CD14-positive monocyte (primary cell): ENCODE results near the gene ZNF385C. TPM values are rescaled to one million over a fixed set of nuclear protein-coding genes. Genes with fewer than 3 reads are reported as not detected.

ENCODE experiments used
- DNase-seq, 3 donors: peaks; one replicate each; pipeline ENCODE4 v3.0.0-alpha.2; 2011 to 2022
- H2AFZ ChIP-seq: 2 replicates; pipeline ENCODE4 v1.6.0; 2012; ENCODE audit warnings: mild to moderate bottlenecking, low read depth, low read length, inconsistent platforms; ENCODE audit not compliant: insufficient read depth, poor library complexity, severe bottlenecking
- H3K27ac ChIP-seq, 2 donors: 1 replicate in 1 of 2; 2 replicates in 1 of 2; pipeline ENCODE4 v1.5.1; 2012 to 2013; ENCODE audit warnings: low read length in 2 of 2, control low read depth in 1 of 2, inconsistent platforms in 1 of 2, low read depth in 1 of 2, mild to moderate bottlenecking in 1 of 2
- H3K27me3 ChIP-seq, 2 donors: one replicate each; pipeline versions ENCODE4 v1.6.0 to v1.6.1; 2011 to 2013; ENCODE audit warnings: low read length in 2 of 2; ENCODE audit not compliant: control insufficient read depth in 2 of 2, insufficient read depth in 2 of 2
- H3K36me3 ChIP-seq, 2 donors: replicated peaks in 1 of 2; 1 replicate in 1 of 2; 2 replicates in 1 of 2; pipeline versions ENCODE4 v1.5.1 to v1.6.1; 2012 to 2013; ENCODE audit warnings: low read length in 2 of 2, control low read depth in 1 of 2, inconsistent platforms in 1 of 2, mild to moderate bottlenecking in 1 of 2; ENCODE audit not compliant: insufficient read depth in 2 of 2, control insufficient read depth in 1 of 2
- H3K4me1 ChIP-seq, 2 donors: 1 replicate in 1 of 2; 2 replicates in 1 of 2; pipeline versions ENCODE4 v1.5.1 to v1.6.1; 2012 to 2013; ENCODE audit warnings: low read length in 2 of 2, control low read depth in 1 of 2, inconsistent platforms in 1 of 2, mild to moderate bottlenecking in 1 of 2, moderate library complexity in 1 of 2; ENCODE audit not compliant: insufficient read depth in 2 of 2, control insufficient read depth in 1 of 2
- H3K4me2 ChIP-seq: replicated peaks from 2 replicates; pipeline ENCODE3; 2012; ENCODE audit warnings: low read length, moderate library complexity, mild to moderate bottlenecking; ENCODE audit not compliant: poor library complexity, severe bottlenecking; ENCODE audit errors: extremely low read depth
- H3K4me3 ChIP-seq, 3 experiments: fragments of 200-600 bp in 1 of 3; sonication (generic) in 1 of 3; replicated peaks in 1 of 3; 1 replicate in 2 of 3; 2 replicates in 1 of 3; pipeline ENCODE4 v1.5.1; 2011 to 2013; ENCODE audit warnings: low read length in 3 of 3, mild to moderate bottlenecking in 3 of 3, control low read depth in 2 of 3, low read depth in 2 of 3, inconsistent platforms in 1 of 3, moderate library complexity in 1 of 3
- H3K79me2 ChIP-seq: 2 replicates; pipeline ENCODE4 v1.6.0; 2012; ENCODE audit warnings: mild to moderate bottlenecking, control low read depth, inconsistent platforms, low read length, moderate library complexity; ENCODE audit not compliant: insufficient read depth
- H3K9ac ChIP-seq: 2 replicates; pipeline ENCODE4 v1.6.0; 2017; ENCODE audit warnings: low read length, mild to moderate bottlenecking; ENCODE audit not compliant: insufficient read depth, poor library complexity, severe bottlenecking
- H3K9me3 ChIP-seq, 2 donors: replicated peaks in 1 of 2; 1 replicate in 1 of 2; 2 replicates in 1 of 2; pipeline versions ENCODE4 v1.5.1 to v1.6.1; 2012 to 2013; ENCODE audit warnings: low read length in 2 of 2, control low read depth in 1 of 2; ENCODE audit not compliant: control insufficient read depth in 1 of 2, insufficient read depth in 1 of 2
- H4K20me1 ChIP-seq: 2 replicates; pipeline ENCODE4 v1.6.0; 2012; ENCODE audit warnings: mild to moderate bottlenecking, low read length, control low read depth, moderate library complexity; ENCODE audit not compliant: insufficient read depth
- H3K27ac Mint-ChIP-seq, 7 donors: one replicate each; pipeline ENCODE4 v1.8.0; 2020; ENCODE audit warnings: mild to moderate bottlenecking in 7 of 7, mixed read lengths in 7 of 7, moderate library complexity in 6 of 7, inconsistent platforms in 2 of 7
- H3K27me3 Mint-ChIP-seq, 3 donors: one replicate each; pipeline ENCODE4 v1.8.0; 2021 to 2022; ENCODE audit warnings: low read depth in 3 of 3, mild to moderate bottlenecking in 3 of 3, mixed read lengths in 3 of 3, moderate library complexity in 3 of 3, inconsistent platforms in 1 of 3
- H3K36me3 Mint-ChIP-seq, 2 donors: one replicate each; pipeline ENCODE4 v1.8.0; 2020; ENCODE audit warnings: mixed read lengths in 2 of 2, inconsistent platforms in 1 of 2, mild to moderate bottlenecking in 1 of 2
- H3K4me1 Mint-ChIP-seq: one replicate; pipeline ENCODE4 v1.8.0; 2020; ENCODE audit warnings: mild to moderate bottlenecking, mixed read lengths
- H3K4me3 Mint-ChIP-seq, 2 donors: one replicate each; pipeline ENCODE4 v1.8.0; 2020; ENCODE audit warnings: mild to moderate bottlenecking in 2 of 2, mixed read lengths in 2 of 2, moderate library complexity in 1 of 2
- H3K9me3 Mint-ChIP-seq, 7 donors: one replicate each; pipeline ENCODE4 v1.8.0; 2020 to 2022; ENCODE audit warnings: mixed read lengths in 7 of 7, mild to moderate bottlenecking in 6 of 7, moderate library complexity in 6 of 7, inconsistent platforms in 2 of 7
- WGBS: methylation state at CpG from one replicate; pipeline ENCODE4 v1.1.5; 2013; ENCODE audit warnings: missing lambda C conversion rate; ENCODE audit not compliant: insufficient coverage; 5-methylcytosine and 5-hydroxymethylcytosine counted together
- intact Hi-C, 2 donors: fragments of 100-400 bp; cut with micrococcal nuclease; formaldehyde crosslinking; loops; one replicate each; pipeline versions ENCODE4 v1.15.0 to v1.15.1; 2023
- polyA plus RNA-seq, 3 donors: library from polyadenylated mRNA; depleted of rRNA in 1 of 3; unstranded in 2 of 3; stranded (reverse) in 1 of 3; fragments of 300-500 nt in 2 of 3; fragments of >200 nt in 1 of 3; fragmentation: Illumina TruSeq in 2 of 3; gene quantifications; 1 replicate in 2 of 3; 2 replicates in 1 of 3; pipeline ENCODE4 v1.2.3, GENCODE V29; 2012 to 2021
- TF ChIP-seq, protein P1 (sequence below): fragments of 200-600 bp; IDR thresholded peaks from one replicate; pipeline ENCODE4 v1.8.0; 2022; ENCODE audit warnings: antibody characterized with exemption, mild to moderate bottlenecking

The ZNF385C gene
- polyA plus RNA-seq, 3 donors = 0.09 to 0.55 TPM; not detected in 1

- Histone ChIP-seq H3K4me2 (no peak overlapping the region), H3K79me2 (peaks cover 89% of the 10 kb centered on the region), H3K36me3 (peaks cover 52 to 73% of the 10 kb centered on the region in 2 donors), H2AFZ (no peak overlapping the region), H4K20me1 (peaks cover 97% of the 10 kb centered on the region), H3K4me3 (no peak overlapping the region), H3K4me1 (peaks cover 11 to 20% of the 10 kb centered on the region in 2 donors), H3K9me3 (no peaks in the 10 kb centered on the region), H3K9ac (no peak overlapping the region), H3K27me3 (no peaks in the 10 kb centered on the region), H3K27ac (peak overlapping the region in 1 of 2 donors; percentile 60)
- Mint-ChIP-seq H3K4me1 (peaks cover 47% of the 10 kb centered on the region), H3K4me3 (no peak overlapping the region), H3K27me3 (no peaks in the 10 kb centered on the region), H3K36me3 (peaks cover 52 to 62% of the 10 kb centered on the region in 2 donors), H3K9me3 (no peaks in the 10 kb centered on the region), H3K27ac (peak overlapping the region in 3 of 7 donors; percentile 41 to 54 (median 53))
- intact Hi-C loops = no loop called here
- no peak for DNase-seq
- TF ChIP-seq, protein P1, sequence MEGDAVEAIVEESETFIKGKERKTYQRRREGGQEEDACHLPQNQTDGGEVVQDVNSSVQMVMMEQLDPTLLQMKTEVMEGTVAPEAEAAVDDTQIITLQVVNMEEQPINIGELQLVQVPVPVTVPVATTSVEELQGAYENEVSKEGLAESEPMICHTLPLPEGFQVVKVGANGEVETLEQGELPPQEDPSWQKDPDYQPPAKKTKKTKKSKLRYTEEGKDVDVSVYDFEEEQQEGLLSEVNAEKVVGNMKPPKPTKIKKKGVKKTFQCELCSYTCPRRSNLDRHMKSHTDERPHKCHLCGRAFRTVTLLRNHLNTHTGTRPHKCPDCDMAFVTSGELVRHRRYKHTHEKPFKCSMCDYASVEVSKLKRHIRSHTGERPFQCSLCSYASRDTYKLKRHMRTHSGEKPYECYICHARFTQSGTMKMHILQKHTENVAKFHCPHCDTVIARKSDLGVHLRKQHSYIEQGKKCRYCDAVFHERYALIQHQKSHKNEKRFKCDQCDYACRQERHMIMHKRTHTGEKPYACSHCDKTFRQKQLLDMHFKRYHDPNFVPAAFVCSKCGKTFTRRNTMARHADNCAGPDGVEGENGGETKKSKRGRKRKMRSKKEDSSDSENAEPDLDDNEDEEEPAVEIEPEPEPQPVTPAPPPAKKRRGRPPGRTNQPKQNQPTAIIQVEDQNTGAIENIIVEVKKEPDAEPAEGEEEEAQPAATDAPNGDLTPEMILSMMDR = no peak
- WGBS = no CpG with 5 or more reads among the region's 2 CpGs
These were observed 96.5 kb downstream of the ZNF385C start for GRCh38 chr17:42001729-42002128.

DNA sequence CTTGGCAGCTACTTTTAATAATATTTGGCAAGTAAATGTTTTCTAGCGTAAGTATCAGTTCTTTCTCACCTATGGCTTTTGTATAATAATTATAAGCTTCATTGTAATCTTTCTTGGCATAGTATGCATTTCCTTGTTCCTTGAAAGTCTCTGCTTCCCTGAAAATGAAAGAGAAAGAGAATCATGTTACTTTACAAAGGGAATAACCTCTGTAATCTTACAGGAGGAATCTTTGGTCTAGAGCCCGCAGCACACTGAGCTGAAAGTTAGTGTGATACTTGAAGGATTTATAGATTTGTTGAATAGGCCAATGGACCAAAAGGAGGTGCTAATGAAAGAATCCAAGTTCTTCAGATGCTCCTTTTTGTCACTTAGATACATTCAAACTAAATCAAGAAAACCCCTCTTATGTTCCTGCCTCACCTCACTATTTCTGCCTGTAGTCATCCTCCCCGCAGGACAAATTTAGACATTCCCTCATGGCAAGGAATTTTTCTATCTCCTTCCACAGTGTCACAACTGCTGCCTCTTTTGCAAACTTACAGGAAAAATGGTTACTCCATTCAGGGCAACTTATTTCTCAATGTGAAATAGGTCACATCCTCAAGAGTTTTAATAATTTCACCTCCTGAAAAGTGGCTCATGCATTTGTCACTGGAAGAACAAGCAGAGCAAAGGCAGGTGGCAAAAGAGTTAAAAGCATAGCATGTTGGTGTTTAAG lies 97.7 kb downstream of the ZNF385C start:
- no peak overlapping the region for H3K4me2 ChIP-seq
- H3K36me3 ChIP-seq = peaks cover 63 to 85% of the 10 kb centered on the region in 2 donors
- H3K4me1 Mint-ChIP-seq = peaks cover 42% of the 10 kb centered on the region
- no peaks in the 10 kb centered on the region for H3K27me3 ChIP-seq
- H3K4me3 Mint-ChIP-seq = no peak overlapping the region
- peak overlapping the region in 1 of 2 donors; percentile 60 for H3K27ac ChIP-seq
- no peaks in the 10 kb centered on the region for H3K27me3 Mint-ChIP-seq
- H3K27ac Mint-ChIP-seq = peak overlapping the region in 4 of 7 donors; percentile 2 to 69 (median 54)
- no peak overlapping the region for H3K4me3 ChIP-seq
- TF ChIP-seq, protein P1 = no peak
- H3K9me3 Mint-ChIP-seq = no peaks in the 10 kb centered on the region
- no peaks in the 10 kb centered on the region for H3K9me3 ChIP-seq
- no peak overlapping the region for H2AFZ ChIP-seq
- peaks cover 5 to 20% of the 10 kb centered on the region in 2 donors for H3K4me1 ChIP-seq
- DNase-seq = no peak
- H3K9ac ChIP-seq = no peak overlapping the region
- peaks cover 97% of the 10 kb centered on the region for H4K20me1 ChIP-seq
- H3K79me2 ChIP-seq = peaks cover 87% of the 10 kb centered on the region
- intact Hi-C loops = no loop called here
- WGBS = 60% methylated on average over 1 of the region's 3 CpGs
- peaks cover 63 to 73% of the 10 kb centered on the region in 2 donors for H3K36me3 Mint-ChIP-seq
